Neural progenitor cell (in vitro differentiated cells): ENCODE results near the gene FFAR3.

ENCODE experiments used
- CTCF ChIP-seq: fragments of 200-600 bp; sonication (generic); IDR thresholded peaks from 2 replicates; pipeline ENCODE4 v1.5.1; 2017; ENCODE audit warnings: antibody characterized with exemption, mild to moderate bottlenecking
- EZH2 ChIP-seq: fragments of 200-600 bp; sonication (generic); IDR thresholded peaks from 2 replicates; pipeline ENCODE4 v1.6.1; 2017; ENCODE audit warnings: antibody characterized with exemption, mild to moderate bottlenecking, moderate library complexity

DNA sequence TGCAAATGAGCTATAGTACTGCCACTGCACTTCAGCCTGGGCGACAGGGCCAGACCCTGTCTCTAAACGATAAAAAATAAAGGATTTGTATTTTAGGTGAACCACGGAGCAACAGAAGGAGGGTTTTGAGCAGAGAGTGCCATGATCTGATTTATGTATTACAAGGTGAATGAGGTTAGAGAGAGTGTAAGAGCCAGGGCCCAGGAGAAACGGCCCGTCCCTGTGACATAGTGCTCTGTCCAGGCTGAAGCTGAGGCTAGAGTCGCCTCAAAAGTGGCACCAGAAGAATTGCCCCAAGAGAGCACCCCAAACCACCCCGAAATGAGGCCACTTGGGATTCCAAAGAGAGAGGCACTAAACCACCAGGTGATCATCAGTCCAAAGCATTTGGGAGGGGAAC is 49.4 kb upstream of the FFAR3 start:
- TF ChIP-seq EZH2 = no peak
- no peak for TF ChIP-seq CTCF
